ENCODE results near the gene MRPL36.

DNA sequence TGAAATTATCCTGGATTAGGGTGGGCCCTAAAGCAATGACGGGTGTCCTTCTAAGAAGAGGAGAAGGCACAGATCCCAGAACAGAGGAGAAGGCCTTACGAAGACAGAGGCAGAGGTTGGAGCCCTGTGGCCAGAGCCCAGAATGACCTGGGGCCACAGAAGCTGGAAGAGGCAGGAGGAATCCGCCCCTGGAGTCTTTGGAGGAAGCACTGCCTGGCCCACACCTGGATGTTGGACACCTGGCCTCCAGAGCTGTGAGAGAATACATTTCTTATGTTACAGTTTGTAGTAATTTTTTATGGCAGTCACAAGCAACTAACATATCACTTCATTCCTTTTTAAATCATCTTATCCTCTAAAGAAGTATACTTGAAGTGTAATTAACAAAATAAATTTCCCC lies 8.5 kb downstream of the MRPL36 start:
- TF ChIP-seq POLR2A (IDR thresholded peaks at IDR 0.05), result no peak
- TF ChIP-seq CTCF (IDR thresholded peaks at IDR 0.05), result no peak

Data from gastroesophageal sphincter (tissue), 3 donors.